Transverse colon (tissue), 4 donors: Measurements from ENCODE around the gene PKNOX1. TPM values are rescaled to one million over a fixed set of nuclear protein-coding genes. Genes with fewer than 3 reads are reported as not detected.

Source experiments
- DNase-seq: peaks from one replicate; pipeline ENCODE4 v3.0.0-alpha.2; 2019
- H3K27ac ChIP-seq, 4 donors: fragments of 200-600 bp; sonication (generic); 2 replicates each; pipeline ENCODE4 v1.5.1; 2016 to 2018; ENCODE audit warnings: inconsistent platforms in 4 of 4
- H3K27me3 ChIP-seq: fragments of 200-600 bp; sonication (generic); 2 replicates; pipeline ENCODE4 v1.5.1; 2017; ENCODE audit warnings: inconsistent platforms
- H3K36me3 ChIP-seq, 4 donors: fragments of 200-600 bp; sonication (generic); 2 replicates each; pipeline ENCODE4 v1.5.1; 2017 to 2019; ENCODE audit warnings: inconsistent platforms in 4 of 4
- H3K4me1 ChIP-seq, 4 donors: fragments of 200-600 bp; sonication (generic); 2 replicates each; pipeline ENCODE4 v1.5.1; 2017 to 2020; ENCODE audit warnings: inconsistent platforms in 4 of 4
- H3K4me3 ChIP-seq, 4 donors: fragments of 200-600 bp; sonication (generic); 1 replicate in 1 of 4; 2 replicates in 3 of 4; pipeline versions ENCODE4 v1.5.1 to v1.6.1; 2017 to 2019; ENCODE audit warnings: inconsistent platforms in 4 of 4
- H3K9me3 ChIP-seq, 2 donors: fragments of 200-600 bp; sonication (generic); 2 replicates each; pipeline ENCODE4 v1.5.1; 2017 to 2019; ENCODE audit warnings: inconsistent platforms in 2 of 2
- EP300 ChIP-seq: sonication (generic); formaldehyde crosslinking; IDR thresholded peaks from one replicate; pipeline ENCODE4 v1.6.1; 2017; ENCODE audit warnings: antibody characterized with exemption, low read depth
- POLR2A ChIP-seq: fragments of 450-650 bp; IDR thresholded peaks from one replicate; pipeline ENCODE4 v1.6.1; 2016; ENCODE audit warnings: antibody characterized with exemption, mild to moderate bottlenecking, moderate library complexity
- POLR2AphosphoS5 ChIP-seq, 3 donors: sonication (generic); formaldehyde crosslinking; IDR thresholded peaks; one replicate each; pipeline ENCODE4 v1.6.1; 2016; ENCODE audit warnings: antibody characterized with exemption in 3 of 3
- WGBS, 2 donors: methylation state at CpG; one replicate each; pipeline ENCODE4 v1.1.5; 2018; ENCODE audit warnings: low coverage in 1 of 2; 5-methylcytosine and 5-hydroxymethylcytosine counted together
- in situ Hi-C, 4 donors: fragments of 200-750 bp; cut with MboI; loops; one replicate each; pipeline versions ENCODE4 v1.15.0 to v1.15.1; 2017; ENCODE audit warnings: low sequenced_read_pairs in 3 of 4, low pct_ligation_motif_present in 1 of 4, low pct_unique_long_range_greater_than_20kb in 1 of 4
- intact Hi-C: fragments of 100-400 bp; cut with DNase I; formaldehyde crosslinking; loops from one replicate; pipeline ENCODE4 v1.15.1; 2023; ENCODE audit warnings: low total_unique reads
- total RNA-seq, 4 donors: library from RNA; depleted of rRNA; stranded (reverse); fragments of >200 nt; gene quantifications; one replicate each; pipeline ENCODE4 v1.1.0, GENCODE V29; 2016
- TF ChIP-seq, protein P1 (sequence below), 5 experiments: fragments of 200-600 bp in 3 of 5; fragments of 450-650 bp in 2 of 5; sonication (generic) in 3 of 5; IDR thresholded peaks; 1 replicate in 2 of 5; 2 replicates in 3 of 5; pipeline ENCODE4 v1.5.1; 2016 to 2017; ENCODE audit warnings: antibody characterized with exemption in 5 of 5, inconsistent platforms in 3 of 5, mild to moderate bottlenecking in 2 of 5, moderate library complexity in 1 of 5

The PKNOX1 gene
- total RNA-seq, 4 donors from 2014 or later: 9.4 to 140 (median 25.1) TPM

GRCh38 chr21:43012596-43012995 lies 38.2 kb downstream of the PKNOX1 start:
- peaks cover 0 to 31% (median 12%) of the 10 kb centered on the region in 4 donors for H3K36me3 ChIP-seq
- 91% methylated on average over 6 of the region's 6 CpGs; no CpG with 5 or more reads in 1 of the 2 donors for WGBS, 2 donors

GRCh38 chr21:43015906-43016540 lies 41.7 kb downstream of the PKNOX1 start:
- peaks cover 0 to 28% (median 13%) of the 10 kb centered on the region in 4 donors for H3K36me3 ChIP-seq
- no peaks in the 10 kb centered on the region for H3K4me1 ChIP-seq
- DNase-seq: no peak
- in situ Hi-C loops (no loop called here), intact Hi-C loops (no loop called here)
- no peak overlapping the region for H3K27ac ChIP-seq
- H3K9me3 ChIP-seq: no peaks in the 10 kb centered on the region
- H3K4me3 ChIP-seq: no peak overlapping the region
- H3K27me3 ChIP-seq: no peaks in the 10 kb centered on the region
- TF ChIP-seq, protein P1, sequence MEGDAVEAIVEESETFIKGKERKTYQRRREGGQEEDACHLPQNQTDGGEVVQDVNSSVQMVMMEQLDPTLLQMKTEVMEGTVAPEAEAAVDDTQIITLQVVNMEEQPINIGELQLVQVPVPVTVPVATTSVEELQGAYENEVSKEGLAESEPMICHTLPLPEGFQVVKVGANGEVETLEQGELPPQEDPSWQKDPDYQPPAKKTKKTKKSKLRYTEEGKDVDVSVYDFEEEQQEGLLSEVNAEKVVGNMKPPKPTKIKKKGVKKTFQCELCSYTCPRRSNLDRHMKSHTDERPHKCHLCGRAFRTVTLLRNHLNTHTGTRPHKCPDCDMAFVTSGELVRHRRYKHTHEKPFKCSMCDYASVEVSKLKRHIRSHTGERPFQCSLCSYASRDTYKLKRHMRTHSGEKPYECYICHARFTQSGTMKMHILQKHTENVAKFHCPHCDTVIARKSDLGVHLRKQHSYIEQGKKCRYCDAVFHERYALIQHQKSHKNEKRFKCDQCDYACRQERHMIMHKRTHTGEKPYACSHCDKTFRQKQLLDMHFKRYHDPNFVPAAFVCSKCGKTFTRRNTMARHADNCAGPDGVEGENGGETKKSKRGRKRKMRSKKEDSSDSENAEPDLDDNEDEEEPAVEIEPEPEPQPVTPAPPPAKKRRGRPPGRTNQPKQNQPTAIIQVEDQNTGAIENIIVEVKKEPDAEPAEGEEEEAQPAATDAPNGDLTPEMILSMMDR (IDR thresholded peaks at IDR 0.05): no peak
- TF ChIP-seq POLR2A: no peak
- no peak for TF ChIP-seq EP300
- no peak for TF ChIP-seq POLR2AphosphoS5 (IDR thresholded peaks at IDR 0.05)
- WGBS, 2 donors: 77 to 85% methylated on average over 4 to 11 of the region's 13 CpGs

More at GRCh38 chr21:43012596-43012995, 38.2 kb downstream of the PKNOX1 start:
- Histone ChIP-seq H3K4me3 (no peak overlapping the region), H3K9me3 (no peaks in the 10 kb centered on the region), H3K27me3 (no peaks in the 10 kb centered on the region), H3K27ac (no peak overlapping the region), H3K4me1 (no peaks in the 10 kb centered on the region)
- in situ Hi-C loops: no loop called here
- no peak for TF ChIP-seq POLR2AphosphoS5 (IDR thresholded peaks at IDR 0.05)
- TF ChIP-seq, protein P1 (IDR thresholded peaks at IDR 0.05): no peak
- no peak for TF ChIP-seq EP300
- no peak for TF ChIP-seq POLR2A
- intact Hi-C loops: no loop called here
- no peak for DNase-seq

DNA sequence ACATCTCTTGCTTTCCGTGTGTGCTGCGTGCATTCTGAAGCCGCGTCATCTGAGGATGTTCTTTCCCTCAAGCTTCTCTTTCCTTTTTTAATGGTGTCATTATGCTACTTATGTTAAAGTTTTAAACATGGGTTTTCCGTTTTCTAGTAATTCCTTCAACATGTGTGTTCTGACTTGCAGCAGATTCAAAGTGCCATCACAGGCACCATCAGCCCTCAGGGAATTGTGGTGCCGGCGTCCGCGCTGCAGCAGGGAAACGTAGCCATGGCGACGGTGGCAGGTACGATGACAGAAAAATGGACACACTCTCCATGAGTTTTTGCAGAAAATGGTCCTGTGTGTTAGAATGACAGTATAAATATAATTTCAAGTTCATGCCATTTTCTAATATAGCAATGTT lies 42.4 kb downstream of the PKNOX1 start:
- no peak overlapping the region for H3K4me3 ChIP-seq
- H3K27me3 ChIP-seq: no peaks in the 10 kb centered on the region
- in situ Hi-C loops: no loop called here
- TF ChIP-seq POLR2AphosphoS5 (IDR thresholded peaks at IDR 0.05) (no peak), EP300 (no peak), POLR2A (no peak)
- TF ChIP-seq, protein P1 (IDR thresholded peaks at IDR 0.05): no peak
- no peak overlapping the region for H3K27ac ChIP-seq
- peaks cover 0 to 28% (median 13%) of the 10 kb centered on the region in 4 donors for H3K36me3 ChIP-seq
- no peaks in the 10 kb centered on the region for H3K9me3 ChIP-seq
- 90 to 96% methylated on average over 5 to 13 of the region's 13 CpGs for WGBS, 2 donors
- intact Hi-C loops: no loop called here
- H3K4me1 ChIP-seq: no peaks in the 10 kb centered on the region
- DNase-seq: no peak

GRCh38 chr21:43018519-43018918 lies 44.2 kb downstream of the PKNOX1 start:
- intact Hi-C loops: no loop called here
- Histone ChIP-seq H3K4me1 (no peaks in the 10 kb centered on the region), H3K27ac (no peak overlapping the region), H3K9me3 (no peaks in the 10 kb centered on the region), H3K36me3 (peaks cover 0 to 24% (median 10%) of the 10 kb centered on the region in 4 donors), H3K27me3 (no peaks in the 10 kb centered on the region), H3K4me3 (no peak overlapping the region)
- in situ Hi-C loops: no loop called here
- WGBS, 2 donors: 93 to 95% methylated on average over 7 to 10 of the region's 10 CpGs
- no peak for TF ChIP-seq EP300
- no peak for TF ChIP-seq POLR2AphosphoS5 (IDR thresholded peaks at IDR 0.05)
- TF ChIP-seq, protein P1 (IDR thresholded peaks at IDR 0.05): no peak
- no peak for TF ChIP-seq POLR2A
- no peak for DNase-seq
